Activated T-cell treated with anti-CD3 and anti-CD28 coated beads, Interleukin-2, amount 50 U/mL, for 72 hours (primary cell): ENCODE measurements around the gene RTN4RL1. TPM values are rescaled to one million over a fixed set of nuclear protein-coding genes. Genes with fewer than 3 reads are reported as not detected.
"Not testable (repeated sequence)": the region's sequence is repeated elsewhere in the genome, so short reads cannot be mapped to it uniquely, and the experiment has no call there.

Experiments used
- ATAC-seq, 2 donors: fragments of 150-1000 bp; cut with Tn5 transposase; replicated peaks in 1 of 2; 2 replicates each; pipeline ENCODE4 v1.10.0; 2021; ENCODE audit warnings: moderate library complexity in 2 of 2, mild to moderate bottlenecking in 1 of 2
- DNase-seq, 2 donors: peaks; one replicate each; pipeline ENCODE4 v3.0.0; 2021 to 2022; ENCODE audit warnings: mixed read lengths in 1 of 2
- H3K27ac Mint-ChIP-seq: one replicate; pipeline ENCODE4 v1.8.0; 2022; ENCODE audit warnings: mild to moderate bottlenecking, moderate library complexity, mixed read lengths
- H3K27me3 Mint-ChIP-seq: one replicate; pipeline ENCODE4 v1.8.0; 2022; ENCODE audit warnings: low read depth, mixed read lengths
- H3K36me3 Mint-ChIP-seq, 2 donors: one replicate each; pipeline ENCODE4 v1.8.0; 2022; ENCODE audit warnings: mixed read lengths in 2 of 2, mild to moderate bottlenecking in 1 of 2; ENCODE audit not compliant: insufficient read depth in 2 of 2
- H3K4me1 Mint-ChIP-seq: one replicate; pipeline ENCODE4 v1.8.0; 2022; ENCODE audit warnings: low read depth, mixed read lengths
- H3K4me3 Mint-ChIP-seq, 2 donors: one replicate each; pipeline ENCODE4 v1.8.0; 2022; ENCODE audit warnings: mild to moderate bottlenecking in 2 of 2, mixed read lengths in 2 of 2, moderate library complexity in 2 of 2
- H3K9me3 Mint-ChIP-seq, 2 donors: one replicate each; pipeline ENCODE4 v1.8.0; 2022; ENCODE audit warnings: mixed read lengths in 2 of 2
- total RNA-seq, 2 donors: library from RNA; stranded (reverse); gene quantifications; one replicate each; pipeline ENCODE4 v1.2.3, GENCODE V29; 2022

Gene RTN4RL1
- total RNA-seq, 2 donors from 2014 or later = 0.14 to 0.21 TPM

GRCh38 chr17:1906662-1907101 is 118.5 kb downstream of the RTN4RL1 start:
- no peak overlapping the region for H3K27ac Mint-ChIP-seq
- H3K27me3 Mint-ChIP-seq = peaks cover 49% of the 10 kb centered on the region
- no peaks in the 10 kb centered on the region for H3K36me3 Mint-ChIP-seq
- DNase-seq (no peak), ATAC-seq (no peak)
- H3K4me1 Mint-ChIP-seq = peaks cover 4% of the 10 kb centered on the region
- no peak overlapping the region for H3K4me3 Mint-ChIP-seq
- H3K9me3 Mint-ChIP-seq = no peaks in the 10 kb centered on the region

DNA sequence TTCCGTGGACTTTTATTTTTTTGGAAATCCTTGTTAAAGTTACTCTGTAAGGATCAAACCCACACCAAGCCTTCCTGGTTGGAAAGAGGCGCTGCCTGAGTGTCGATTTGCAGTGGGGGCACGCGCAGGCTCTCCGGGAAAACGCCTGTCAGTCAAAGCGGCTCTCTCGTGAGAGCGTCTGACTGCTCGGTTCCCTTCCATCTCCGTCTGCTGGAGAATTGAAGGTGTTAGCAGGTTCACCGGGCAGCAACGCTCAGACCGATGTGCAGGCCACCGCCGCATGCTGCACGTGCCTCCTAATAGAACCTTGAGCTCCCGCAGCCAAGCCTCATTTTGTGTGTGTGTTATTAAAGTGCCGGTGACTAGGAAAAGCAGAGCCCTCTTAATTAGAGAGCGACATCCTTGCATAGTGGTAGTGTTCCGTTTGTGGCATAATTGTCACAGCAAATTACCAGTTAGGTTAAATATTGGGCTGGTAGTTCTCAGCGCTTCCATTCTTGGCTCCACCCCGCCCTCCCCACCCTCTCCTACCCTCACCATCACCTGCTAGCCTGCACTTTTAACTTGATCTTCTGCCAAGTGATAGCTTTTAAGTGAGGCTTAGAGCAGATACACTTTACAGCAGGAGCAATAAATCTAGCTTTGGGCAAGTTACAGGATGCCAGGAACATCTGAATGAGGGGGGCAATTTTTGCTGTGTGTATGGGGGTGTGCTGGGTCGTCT is 119.8 kb downstream of the RTN4RL1 start:
- Mint-ChIP-seq H3K36me3 (no peaks in the 10 kb centered on the region), H3K4me3 (no peak overlapping the region), H3K27me3 (peaks cover 49% of the 10 kb centered on the region), H3K27ac (no peak overlapping the region), H3K9me3 (no peaks in the 10 kb centered on the region), H3K4me1 (peaks cover 4% of the 10 kb centered on the region)
- DNase-seq (no peak), ATAC-seq (no peak)

GRCh38 chr17:1904273-1905182 is 120.6 kb downstream of the RTN4RL1 start:
- H3K27me3 Mint-ChIP-seq = peaks cover 44% of the 10 kb centered on the region
- no peaks in the 10 kb centered on the region for H3K9me3 Mint-ChIP-seq
- ATAC-seq (no peak), DNase-seq (no peak)
- H3K27ac Mint-ChIP-seq = no peak overlapping the region
- no peak overlapping the region for H3K4me3 Mint-ChIP-seq
- H3K4me1 Mint-ChIP-seq = peaks cover 4% of the 10 kb centered on the region
- no peaks in the 10 kb centered on the region for H3K36me3 Mint-ChIP-seq

DNA sequence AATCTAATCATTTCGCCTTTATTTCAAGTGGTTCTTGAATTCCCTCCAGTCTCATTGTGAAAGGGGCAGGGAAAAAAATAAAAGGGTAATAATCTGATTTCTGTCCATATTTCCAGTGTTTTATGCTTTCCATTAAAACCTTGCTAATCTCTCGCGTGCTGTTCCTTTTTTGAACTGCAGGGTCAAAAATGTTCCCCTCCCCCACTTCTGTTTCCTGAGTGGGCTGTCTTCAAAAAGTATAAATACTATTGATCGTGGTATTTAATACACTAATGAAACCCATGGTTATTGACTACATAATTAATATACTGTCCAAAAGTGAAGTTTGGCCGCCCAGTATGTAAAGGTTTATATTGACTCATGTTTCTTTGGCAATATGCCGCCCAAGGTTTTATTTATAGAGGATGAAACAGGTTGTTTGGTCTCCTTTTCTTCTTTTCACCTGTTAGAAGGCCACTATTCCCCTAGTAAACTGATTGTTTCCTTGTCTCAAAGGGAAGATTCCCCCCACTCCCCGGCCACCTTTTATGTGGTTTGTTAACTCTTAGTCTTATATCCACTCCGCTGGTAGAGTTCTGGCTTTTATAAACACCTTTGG is 125.6 kb downstream of the RTN4RL1 start:
- no peak for ATAC-seq
- peaks cover 6% of the 10 kb centered on the region for H3K4me1 Mint-ChIP-seq

DNA sequence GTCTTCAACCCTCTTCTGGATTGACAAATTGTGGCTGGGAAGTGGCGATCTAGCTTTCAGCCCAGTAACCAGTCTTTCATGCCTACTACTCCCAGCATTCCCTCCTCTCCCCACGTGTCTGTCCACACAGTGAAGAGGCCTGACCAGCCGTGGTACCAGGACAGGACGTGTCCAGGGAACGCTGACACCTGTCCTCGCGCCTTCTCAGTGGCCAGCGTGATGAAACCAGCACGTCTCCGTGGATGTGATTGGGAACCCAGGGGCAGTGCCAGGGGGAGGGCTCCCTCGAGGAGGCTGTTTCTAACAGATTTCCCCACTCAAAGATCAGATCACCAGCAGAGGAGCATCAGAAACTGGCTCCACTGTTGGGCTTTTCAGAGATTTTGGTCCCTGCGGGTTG is 126.3 kb downstream of the RTN4RL1 start:
- ATAC-seq = no peak
- Mint-ChIP-seq H3K27ac (no peak overlapping the region), H3K36me3 (peaks cover 2 to 12% of the 10 kb centered on the region in 2 donors), H3K9me3 (no peaks in the 10 kb centered on the region), H3K4me3 (no peak overlapping the region), H3K27me3 (no peaks in the 10 kb centered on the region), H3K4me1 (peaks cover 7% of the 10 kb centered on the region)
- DNase-seq = no peak

More for the DNA sequence above, 125.6 kb downstream of the RTN4RL1 start:
- H3K27ac Mint-ChIP-seq = no peak overlapping the region
- H3K27me3 Mint-ChIP-seq = peaks cover 1% of the 10 kb centered on the region
- H3K36me3 Mint-ChIP-seq = peaks cover 2 to 7% of the 10 kb centered on the region in 2 donors
- no peak for DNase-seq
- H3K9me3 Mint-ChIP-seq = no peaks in the 10 kb centered on the region
- H3K4me3 Mint-ChIP-seq = no peak overlapping the region

- ATAC-seq = no peak
- Mint-ChIP-seq H3K4me3 (no peak overlapping the region), H3K27me3 (no peaks in the 10 kb centered on the region), H3K27ac (no peak overlapping the region), H3K36me3 (peaks cover 2 to 15% of the 10 kb centered on the region in 2 donors), H3K4me1 (peaks cover 7% of the 10 kb centered on the region), H3K9me3 (no peaks in the 10 kb centered on the region)
- no peak for DNase-seq
Observed at GRCh38 chr17:1898332-1898731, 126.8 kb downstream of the RTN4RL1 start.

GRCh38 chr17:1897105-1897656 is 128.0 kb downstream of the RTN4RL1 start:
- no peak overlapping the region for H3K27ac Mint-ChIP-seq
- DNase-seq = no peak
- no peak overlapping the region for H3K4me3 Mint-ChIP-seq
- H3K4me1 Mint-ChIP-seq = peaks cover 7% of the 10 kb centered on the region
- no peak for ATAC-seq
- H3K9me3 Mint-ChIP-seq = no peaks in the 10 kb centered on the region
- no peaks in the 10 kb centered on the region for H3K27me3 Mint-ChIP-seq
- H3K36me3 Mint-ChIP-seq = peaks cover 2 to 24% of the 10 kb centered on the region in 2 donors

GRCh38 chr17:1896243-1897104 is 128.7 kb downstream of the RTN4RL1 start:
- H3K27ac Mint-ChIP-seq = no peak overlapping the region
- no peaks in the 10 kb centered on the region for H3K9me3 Mint-ChIP-seq
- H3K4me3 Mint-ChIP-seq = no peak overlapping the region
- H3K27me3 Mint-ChIP-seq = no peaks in the 10 kb centered on the region
- peak in 1 of 2 donors; percentile 38 for ATAC-seq
- peaks cover 2 to 29% of the 10 kb centered on the region in 2 donors for H3K36me3 Mint-ChIP-seq
- peaks cover 7% of the 10 kb centered on the region for H3K4me1 Mint-ChIP-seq
- no peak for DNase-seq

DNA sequence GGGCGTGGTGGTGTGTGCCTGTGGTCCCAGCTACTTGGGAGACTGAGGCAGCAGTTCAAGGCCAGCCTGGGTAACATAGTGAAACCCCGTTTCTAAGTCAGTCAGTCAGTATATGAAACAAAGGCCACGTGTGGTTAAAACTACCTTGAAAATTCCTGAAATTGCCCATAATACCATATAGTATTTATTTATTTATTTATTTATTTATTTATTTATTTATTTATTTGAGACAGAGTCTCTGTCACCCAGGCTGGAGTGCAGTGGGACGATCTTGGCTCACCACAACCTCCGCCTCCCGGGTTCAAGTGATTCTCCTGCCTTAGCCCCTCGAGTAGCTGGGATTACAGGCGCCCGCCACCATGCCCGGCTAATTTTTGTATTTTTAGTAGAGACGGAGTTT is 129.7 kb downstream of the RTN4RL1 start:
- peaks cover 8 to 37% of the 10 kb centered on the region in 2 donors for H3K36me3 Mint-ChIP-seq

DNA sequence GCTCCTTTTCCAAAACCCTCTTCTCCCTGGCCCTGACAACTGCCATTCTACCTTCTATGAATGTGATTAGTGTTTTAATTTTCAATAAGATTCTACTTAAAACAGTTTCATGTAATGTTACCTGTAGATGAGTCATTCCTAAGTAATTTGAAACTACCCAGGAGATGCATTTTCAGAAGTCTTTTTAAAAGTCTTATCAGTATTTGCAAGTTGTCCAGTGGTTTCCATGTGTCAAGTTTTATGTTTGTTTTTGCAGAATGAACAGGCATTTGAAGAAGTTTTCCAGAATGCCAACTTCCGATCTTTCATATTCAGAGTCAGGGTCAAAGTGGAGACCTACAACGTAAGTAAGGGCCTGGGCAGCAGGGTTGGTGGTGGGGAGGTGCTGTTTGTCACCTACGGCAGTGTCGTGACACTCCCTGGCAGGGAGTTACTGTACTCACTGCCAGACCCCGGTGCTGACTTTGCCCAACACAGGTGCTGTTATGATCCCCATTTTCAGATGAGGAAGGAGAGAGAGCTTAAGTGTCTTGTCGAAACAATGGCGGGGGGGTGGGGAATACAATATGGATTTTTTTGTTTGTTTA is 130.3 kb downstream of the RTN4RL1 start:
- H3K4me3 Mint-ChIP-seq = no peak overlapping the region
- DNase-seq (no peak), ATAC-seq (no peak)
- H3K27ac Mint-ChIP-seq = no peak overlapping the region
- peaks cover 7% of the 10 kb centered on the region for H3K4me1 Mint-ChIP-seq
- no peaks in the 10 kb centered on the region for H3K27me3 Mint-ChIP-seq
- no peaks in the 10 kb centered on the region for H3K9me3 Mint-ChIP-seq
- peaks cover 8 to 37% of the 10 kb centered on the region in 2 donors for H3K36me3 Mint-ChIP-seq

More for the DNA sequence above, 129.7 kb downstream of the RTN4RL1 start:
- H3K9me3 Mint-ChIP-seq, ATAC-seq, H3K27me3 Mint-ChIP-seq, H3K27ac Mint-ChIP-seq, H3K4me1 Mint-ChIP-seq, DNase-seq, H3K4me3 Mint-ChIP-seq: not testable (repeated sequence)

- Mint-ChIP-seq H3K4me1 (peaks cover 7% of the 10 kb centered on the region), H3K9me3 (no peaks in the 10 kb centered on the region), H3K27ac (peak overlapping the region; percentile 31), H3K4me3 (peak overlapping the region; percentile 13 to 55), H3K27me3 (no peaks in the 10 kb centered on the region), H3K36me3 (peaks cover 13 to 40% of the 10 kb centered on the region in 2 donors)
- DNase-seq (peak in 1 of 2 donors; percentile 11), ATAC-seq (peak; percentile 84 to 96)
Observed at GRCh38 chr17:1890758-1891450, 134.2 kb downstream of the RTN4RL1 start.
